ENCODE measurements around the gene MS4A2.
"Not testable (repeated sequence)": the region's sequence is repeated elsewhere in the genome, so short reads cannot be mapped to it uniquely, and the experiment has no call there.

GRCh38 chr11:60128866-60129265 lies 40.4 kb downstream of the MS4A2 start:
- TF ChIP-seq FOSL1 (IDR thresholded peaks at IDR 0.05; ENCODE audit: insufficient read depth, low read depth, low read length); CHD2 (IDR thresholded peaks at IDR 0.05; ENCODE audit: low read length); CTCF (IDR thresholded peaks at IDR 0.05; ENCODE audit: control extremely low read depth in 1 of 3, insufficient read depth in 1 of 3, low read depth in 1 of 3, low read length in 3 of 3); EP300 (IDR thresholded peaks at IDR 0.05; ENCODE audit: borderline replicate concordance in 1 of 2, low read depth in 2 of 2, low read length in 2 of 2); BRCA1 (IDR thresholded peaks at IDR 0.05; ENCODE audit: low read depth, low read length); SUZ12 (IDR thresholded peaks at IDR 0.05; ENCODE audit: low read length); JUN (IDR thresholded peaks at IDR 0.05; ENCODE audit: low read depth, low read length); MAFK (IDR thresholded peaks at IDR 0.05; ENCODE audit: low read depth, low read length); CREB1 (IDR thresholded peaks at IDR 0.05); RNF2 (IDR thresholded peaks at IDR 0.05; ENCODE audit: borderline replicate concordance, low read depth, low read length, missing control alignments, poor library complexity, severe bottlenecking): not testable (repeated sequence)

All from H1 (cell line).